Lower lobe of right lung (tissue), 2 donors: Measurements from ENCODE around the gene PGM2. TPM values are rescaled to one million over a fixed set of nuclear protein-coding genes. Genes with fewer than 3 reads are reported as not detected.

ENCODE experiments used
- ATAC-seq, 2 donors: fragments of 200-7000 bp; cut with Tn5 transposase; one replicate each; pipeline ENCODE4 v1.9.1; 2020 to 2022; ENCODE audit warnings: mild to moderate bottlenecking in 2 of 2, moderate library complexity in 2 of 2
- DNase-seq: peaks from one replicate; pipeline ENCODE4 v3.0.0-alpha.2; 2020
- H3K27ac ChIP-seq: fragments of 200-600 bp; one replicate; pipeline ENCODE4 v1.8.0; 2022
- H3K27me3 ChIP-seq: fragments of 200-600 bp; one replicate; pipeline ENCODE4 v1.8.0; 2022; ENCODE audit warnings: low read depth
- H3K36me3 ChIP-seq: fragments of 200-600 bp; one replicate; pipeline ENCODE4 v1.8.0; 2022; ENCODE audit warnings: mild to moderate bottlenecking
- H3K4me1 ChIP-seq: fragments of 200-600 bp; one replicate; pipeline ENCODE4 v1.8.0; 2022
- H3K4me3 ChIP-seq: fragments of 200-600 bp; one replicate; pipeline ENCODE4 v1.8.0; 2022; ENCODE audit warnings: mild to moderate bottlenecking
- H3K9me3 ChIP-seq: fragments of 200-600 bp; one replicate; pipeline ENCODE4 v1.8.0; 2022
- CTCF ChIP-seq: fragments of 200-600 bp; IDR thresholded peaks from one replicate; pipeline ENCODE4 v1.8.0; 2022; ENCODE audit warnings: antibody characterized with exemption, mild to moderate bottlenecking
- intact Hi-C: fragments of 100-400 bp; cut with DNase I; formaldehyde crosslinking; loops from one replicate; pipeline ENCODE4 v1.11.0; 2022
- total RNA-seq: library from RNA; stranded (reverse); fragmentation: NEBNext Ultra II Directional; extraction: Animal tissue kit (Norgen Biotek cat#: 25700); gene quantifications from one replicate; pipeline ENCODE4 v1.2.1, GENCODE V29; 2021
- donor health status: DM: no; HTN: yes; CAD: no; lungs with severe emphysema.

Gene PGM2
- total RNA-seq, 1 donor from 2014 or later, result 28.7 TPM

GRCh38 chr4:37844204-37844603 is 17.7 kb downstream of the PGM2 start:
- Histone ChIP-seq H3K9me3 (no peaks in the 10 kb centered on the region), H3K27ac (no peak overlapping the region), H3K4me3 (no peak overlapping the region), H3K36me3 (peaks cover 67% of the 10 kb centered on the region), H3K4me1 (peaks cover 9% of the 10 kb centered on the region), H3K27me3 (no peaks in the 10 kb centered on the region)
- no peak for DNase-seq
- intact Hi-C loops, result no loop called here
- TF ChIP-seq CTCF, result no peak
- ATAC-seq, result no peak

GRCh38 chr4:37845201-37845600 is 18.7 kb downstream of the PGM2 start:
- no peaks in the 10 kb centered on the region for H3K27me3 ChIP-seq
- ATAC-seq (no peak), DNase-seq (no peak)
- H3K36me3 ChIP-seq, result peaks cover 65% of the 10 kb centered on the region
- no peak overlapping the region for H3K4me3 ChIP-seq
- intact Hi-C loops, result no loop called here
- no peak for TF ChIP-seq CTCF
- H3K4me1 ChIP-seq, result no peaks in the 10 kb centered on the region
- H3K27ac ChIP-seq, result no peak overlapping the region
- no peaks in the 10 kb centered on the region for H3K9me3 ChIP-seq

GRCh38 chr4:37847311-37847884 is 20.9 kb downstream of the PGM2 start:
- Histone ChIP-seq H3K36me3 (peaks cover 66% of the 10 kb centered on the region), H3K27me3 (no peaks in the 10 kb centered on the region), H3K4me3 (no peak overlapping the region), H3K27ac (no peak overlapping the region), H3K4me1 (no peaks in the 10 kb centered on the region), H3K9me3 (no peaks in the 10 kb centered on the region)
- DNase-seq, result no peak
- no peak for ATAC-seq
- intact Hi-C loops, result no loop called here
- no peak for TF ChIP-seq CTCF

GRCh38 chr4:37852376-37852775 is 25.9 kb downstream of the PGM2 start:
- no peak for TF ChIP-seq CTCF
- Histone ChIP-seq H3K27ac (no peak overlapping the region), H3K36me3 (peaks cover 62% of the 10 kb centered on the region), H3K9me3 (no peaks in the 10 kb centered on the region), H3K4me1 (no peaks in the 10 kb centered on the region), H3K4me3 (no peak overlapping the region), H3K27me3 (no peaks in the 10 kb centered on the region)
- ATAC-seq (no peak), DNase-seq (no peak)
- intact Hi-C loops, result no loop called here

GRCh38 chr4:37858112-37858511 is 31.6 kb downstream of the PGM2 start:
- DNase-seq, result no peak
- H3K27ac ChIP-seq, result no peak overlapping the region
- intact Hi-C loops, result no loop called here

More at GRCh38 chr4:37858112-37858511, 31.6 kb downstream of the PGM2 start:
- Histone ChIP-seq H3K9me3 (no peaks in the 10 kb centered on the region), H3K27me3 (no peaks in the 10 kb centered on the region), H3K4me1 (no peaks in the 10 kb centered on the region), H3K36me3 (peaks cover 35% of the 10 kb centered on the region), H3K4me3 (no peak overlapping the region)
- no peak for ATAC-seq
- TF ChIP-seq CTCF, result no peak
